Measurements from ENCODE around the gene CERK. TPM values are rescaled to one million over a fixed set of nuclear protein-coding genes. Genes with fewer than 3 reads are reported as not detected.
A peak's percentile ranks its signal among the peaks of the same experiment; 100 is the strongest.

Gene CERK
- total and polyA plus RNA-seq, 2 of the 8 experiments (the other 6 are each of a cell fraction or from before 2014, with no cell fraction given) = 26.6 to 59.0 TPM

DNA sequence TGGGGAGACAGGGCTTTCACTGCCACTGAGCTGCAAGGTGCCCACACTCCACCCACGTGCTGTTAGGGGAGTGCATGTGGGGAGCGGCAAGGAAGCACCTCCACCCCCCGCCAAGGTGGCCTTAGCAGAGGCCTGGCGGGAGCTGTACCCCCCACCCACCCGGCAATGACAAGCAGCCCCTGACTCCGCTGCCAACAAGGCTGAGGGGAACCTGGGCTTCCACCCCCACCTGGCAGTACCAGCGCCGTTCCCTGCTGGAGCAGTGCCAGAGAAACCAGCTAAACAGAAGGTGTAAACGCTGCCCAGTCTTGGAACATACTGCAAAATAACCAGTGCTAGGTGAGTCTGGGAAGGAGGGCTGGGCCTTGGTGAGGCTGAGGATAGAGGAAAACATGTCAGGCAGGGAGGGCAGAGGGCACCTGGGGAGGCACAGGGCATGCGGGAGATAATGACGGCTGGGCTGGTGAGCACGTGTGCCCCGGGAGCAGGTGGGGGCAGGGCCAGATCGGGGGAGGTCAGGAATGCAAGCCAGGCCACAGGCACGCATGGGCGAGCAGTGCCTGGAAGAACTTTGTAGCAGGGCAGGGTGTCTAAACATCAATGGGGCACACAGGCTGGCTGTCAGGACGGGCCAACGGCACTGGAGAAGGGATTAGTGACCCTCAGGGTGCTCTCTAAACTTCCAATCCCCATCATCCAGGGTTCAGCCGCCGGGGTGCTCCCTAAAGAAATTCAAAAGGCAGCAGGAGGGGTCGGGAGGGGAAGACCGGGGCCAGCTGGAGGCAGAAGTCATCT, 6.6 kb downstream of the CERK start (continued):
- TF ChIP-seq ASH2L (IDR thresholded peaks at IDR 0.05; ENCODE audit: low read length) (no peak), POLR2AphosphoS5 (IDR thresholded peaks at IDR 0.05; ENCODE audit: low read depth, low read length) (peak; percentile 62)

Data from H1 (cell line).